HL-60 (cell line): Measurements from ENCODE around the gene NKX6-2.

Experiments
- POLR2AphosphoS5 ChIP-seq: IDR thresholded peaks from 2 replicates; pipeline ENCODE4 v1.6.1; 2012; ENCODE audit warnings: low read depth
- REST ChIP-seq: IDR thresholded peaks from 2 replicates; pipeline ENCODE4 v1.6.1; 2012; ENCODE audit warnings: low read depth; ENCODE audit not compliant: insufficient replicate concordance
- TF ChIP-seq, protein P1 (sequence below): IDR thresholded peaks from one replicate; pipeline ENCODE4 v1.5.1; 2011; ENCODE audit warnings: low read length, control low read depth, inconsistent platforms; ENCODE audit not compliant: insufficient read depth

GRCh38 chr10:132786476-132786883 is 533 bp upstream of the NKX6-2 start:
- TF ChIP-seq, protein P1, sequence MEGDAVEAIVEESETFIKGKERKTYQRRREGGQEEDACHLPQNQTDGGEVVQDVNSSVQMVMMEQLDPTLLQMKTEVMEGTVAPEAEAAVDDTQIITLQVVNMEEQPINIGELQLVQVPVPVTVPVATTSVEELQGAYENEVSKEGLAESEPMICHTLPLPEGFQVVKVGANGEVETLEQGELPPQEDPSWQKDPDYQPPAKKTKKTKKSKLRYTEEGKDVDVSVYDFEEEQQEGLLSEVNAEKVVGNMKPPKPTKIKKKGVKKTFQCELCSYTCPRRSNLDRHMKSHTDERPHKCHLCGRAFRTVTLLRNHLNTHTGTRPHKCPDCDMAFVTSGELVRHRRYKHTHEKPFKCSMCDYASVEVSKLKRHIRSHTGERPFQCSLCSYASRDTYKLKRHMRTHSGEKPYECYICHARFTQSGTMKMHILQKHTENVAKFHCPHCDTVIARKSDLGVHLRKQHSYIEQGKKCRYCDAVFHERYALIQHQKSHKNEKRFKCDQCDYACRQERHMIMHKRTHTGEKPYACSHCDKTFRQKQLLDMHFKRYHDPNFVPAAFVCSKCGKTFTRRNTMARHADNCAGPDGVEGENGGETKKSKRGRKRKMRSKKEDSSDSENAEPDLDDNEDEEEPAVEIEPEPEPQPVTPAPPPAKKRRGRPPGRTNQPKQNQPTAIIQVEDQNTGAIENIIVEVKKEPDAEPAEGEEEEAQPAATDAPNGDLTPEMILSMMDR, result no peak
- TF ChIP-seq REST, result no peak
- no peak for TF ChIP-seq POLR2AphosphoS5
